Muscle of leg (tissue), 9 donors: ENCODE measurements around the gene MYEF2. TPM values are rescaled to one million over a fixed set of nuclear protein-coding genes. Genes with fewer than 3 reads are reported as not detected.

Experiments used
- polyA plus RNA-seq, 8 donors: library from polyadenylated mRNA; unstranded; fragments of 120-200 nt; gene quantifications; one replicate each; pipeline versions ENCODE4 v1.2.1 to v1.2.3, GENCODE V29; 2013; ENCODE audit warnings: inconsistent platforms in 1 of 8, low replicate concordance in 1 of 8; ENCODE audit not compliant: insufficient read length in 8 of 8, insufficient read depth in 1 of 8
- total RNA-seq: library from RNA; stranded (reverse); fragments of 120-200 nt; gene quantifications from one replicate; pipeline ENCODE4 v1.2.4, GENCODE V29; 2013

The MYEF2 gene
- total and polyA plus RNA-seq, 9 donors, result 2.8 to 19.1 (median 9.0) TPM

Other genes with a start within 250 kb of the MYEF2 start
- gene SLC24A5, start 57.3 kb downstream of the MYEF2 start, total RNA-seq, result 0.04 TPM
- 1 to 10 TPM in 1 of 8 donors, under 1 TPM in 3, not detected in 4; 0.09 to 2.3 (median 0.17) TPM for gene SLC24A5, start 57.3 kb downstream of the MYEF2 start, polyA plus RNA-seq
- gene CTXN2, start 13.4 kb upstream of the MYEF2 start, total RNA-seq, result not detected
- not detected for gene CTXN2, start 13.4 kb upstream of the MYEF2 start, polyA plus RNA-seq
- not detected for gene SLC12A1, start 28.0 kb upstream of the MYEF2 start, total RNA-seq
- gene SLC12A1, start 28.0 kb upstream of the MYEF2 start, polyA plus RNA-seq, result under 1 TPM in 6 of 8 donors, not detected in 2; 0.07 to 0.23 (median 0.15) TPM
- 102 TPM for gene DUT, start 153.1 kb upstream of the MYEF2 start, total RNA-seq
- 100 to 1,000 TPM; 108 to 134 (median 124) TPM for gene DUT, start 153.1 kb upstream of the MYEF2 start, polyA plus RNA-seq